Fibroblast of villous mesenchyme (primary cell): ENCODE measurements around the gene ACSBG1. TPM values are rescaled to one million over a fixed set of nuclear protein-coding genes. Genes with fewer than 3 reads are reported as not detected.

Source experiments
- DNase-seq: peaks from one replicate; pipeline ENCODE4 v3.0.0-alpha.2; 2010; ENCODE audit warnings: low read depth
- H3K4me3 ChIP-seq: 2 replicates; pipeline ENCODE4 v1.5.1; 2011; ENCODE audit warnings: low read depth, mild to moderate bottlenecking, low read length
- CTCF ChIP-seq: IDR thresholded peaks from 2 replicates; pipeline ENCODE4 v1.5.1; 2012; ENCODE audit warnings: low read depth, mild to moderate bottlenecking, low read length; ENCODE audit not compliant: insufficient read depth
- total RNA-seq: library from RNA; depleted of rRNA; stranded (reverse); fragments of >200 nt; gene quantifications from 2 replicates; pipeline ENCODE4 v1.2.3, GENCODE V29; 2012

Gene ACSBG1
- under 0.01 TPM in 1 of 2 replicates, not detected in the other for total RNA-seq

DNA sequence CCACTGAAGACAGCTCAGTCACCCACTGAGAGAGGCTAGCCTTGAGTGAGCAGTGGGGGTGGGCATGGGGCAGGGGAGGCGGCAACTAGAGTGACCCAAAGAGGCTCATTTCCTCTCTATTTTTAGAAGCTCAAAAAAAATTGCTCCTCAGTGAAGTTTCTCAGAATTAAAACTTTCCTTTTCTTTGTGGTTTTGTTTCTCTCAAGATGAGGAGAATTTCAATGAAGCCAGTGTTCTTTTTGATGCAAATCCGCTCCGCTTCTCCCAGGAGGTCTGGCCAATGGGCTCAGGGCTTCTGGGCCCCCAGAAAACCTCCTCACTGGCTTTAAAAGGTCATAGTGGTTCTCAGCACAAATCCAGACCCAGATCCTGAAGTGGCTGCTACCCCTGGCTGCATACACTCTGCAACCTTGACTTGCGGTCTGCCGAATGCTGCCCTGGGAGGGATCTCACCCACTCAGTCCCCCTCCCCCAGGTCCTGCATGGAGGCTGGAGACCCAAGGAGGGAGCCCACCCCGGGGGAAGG is at the start of gene ACSBG1:
Gene ACSBG1 (minus strand): TSS at position 51 of the 526 bp plus-strand sequence. CDS start 64 bp downstream, outside the sequence.
- H3K4me3 ChIP-seq, result no peak within 1 kb of the TSS
- DNase-seq, result no peak
- TF ChIP-seq CTCF, result no peak

- H3K4me3 ChIP-seq, result no peak overlapping the region
- TF ChIP-seq CTCF, result no peak
- DNase-seq, result no peak
Observed at GRCh38 chr15:78282324-78282723, 48.0 kb upstream of the ACSBG1 start.

DNA sequence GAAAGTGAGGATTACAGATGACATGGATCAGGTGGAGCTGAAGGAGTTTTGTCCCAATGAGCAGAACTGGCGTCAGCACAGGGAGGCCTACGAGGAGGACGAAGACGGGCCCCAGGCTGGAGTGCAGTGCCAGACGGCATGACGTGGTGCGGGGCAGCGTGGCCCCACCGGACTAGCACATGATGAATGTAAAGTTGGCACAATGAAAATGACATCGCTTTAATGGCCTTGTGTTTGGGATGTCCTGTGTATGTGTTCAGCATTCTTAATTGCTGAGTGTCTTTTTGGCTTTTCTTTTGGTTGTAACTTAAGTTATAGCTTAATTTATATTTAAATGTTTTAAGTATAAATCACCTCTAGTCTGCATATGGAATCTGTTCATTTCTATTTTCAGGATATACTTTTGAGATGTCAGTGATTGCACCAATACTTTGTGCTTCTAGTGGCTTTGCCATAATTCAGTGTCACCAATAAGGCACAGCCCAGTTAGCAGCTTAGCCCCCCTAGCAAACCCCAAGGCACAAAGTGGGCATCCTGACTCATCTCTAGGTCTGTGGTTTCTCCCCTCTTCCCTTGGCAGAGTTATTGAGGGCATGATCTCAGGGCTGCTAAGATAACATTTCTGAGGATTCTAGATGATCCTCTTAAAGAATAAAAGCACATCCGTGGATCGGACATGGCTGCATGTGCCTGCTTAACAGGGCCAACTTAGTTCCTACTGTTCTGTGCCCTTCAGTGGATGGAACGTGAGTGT is 46.1 kb upstream of the ACSBG1 start:
- no peak overlapping the region for H3K4me3 ChIP-seq
- DNase-seq, result no peak

GRCh38 chr15:78276064-78276943 is 41.9 kb upstream of the ACSBG1 start:
- no peak for DNase-seq
- TF ChIP-seq CTCF, result no peak
- no peak overlapping the region for H3K4me3 ChIP-seq

More for the DNA sequence above, 46.1 kb upstream of the ACSBG1 start:
- TF ChIP-seq CTCF, result no peak

DNA sequence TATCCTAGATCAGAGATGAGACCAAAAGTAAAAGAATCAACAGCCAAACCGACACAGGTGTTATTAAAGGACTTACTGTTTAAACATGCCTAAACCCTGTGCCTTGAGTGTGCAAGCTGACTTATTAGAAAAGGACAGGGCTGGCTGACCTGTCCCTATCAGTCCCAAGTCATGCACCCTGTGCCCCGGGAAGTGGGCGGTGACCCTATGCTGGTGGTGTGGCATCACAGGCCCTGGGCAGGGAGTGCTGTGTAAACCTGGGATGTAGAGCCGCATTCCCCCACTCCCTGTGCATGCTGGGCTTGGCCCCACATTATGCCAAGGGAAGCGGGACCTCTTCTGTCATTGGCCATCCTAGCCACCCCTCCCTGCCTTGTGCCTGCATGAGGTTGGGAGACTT is 40.6 kb upstream of the ACSBG1 start:
- no peak overlapping the region for H3K4me3 ChIP-seq
- TF ChIP-seq CTCF, result no peak
- DNase-seq, result no peak

GRCh38 chr15:78272776-78273175 is 38.4 kb upstream of the ACSBG1 start:
- DNase-seq, result no peak
- TF ChIP-seq CTCF, result no peak
- H3K4me3 ChIP-seq, result no peak overlapping the region
